Right lobe of liver (tissue), 6 donors: ENCODE data around the gene LY6G6C. TPM values are rescaled to one million over a fixed set of nuclear protein-coding genes. Genes with fewer than 3 reads are reported as not detected.

Experiments used
- ATAC-seq, 4 donors: fragments of 200-7000 bp; cut with Tn5 transposase; one replicate each; pipeline ENCODE4 v1.9.1; 2020; ENCODE audit warnings: mild to moderate bottlenecking in 4 of 4, moderate library complexity in 4 of 4
- DNase-seq, 3 donors: peaks; one replicate each; pipeline ENCODE4 v3.0.0-alpha.2; 2020
- H3K27ac ChIP-seq, 3 donors: fragments of 200-600 bp; one replicate each; pipeline ENCODE4 v1.8.0; 2022
- H3K27me3 ChIP-seq, 2 donors: fragments of 200-600 bp; one replicate each; pipeline ENCODE4 v1.8.0; 2022
- H3K36me3 ChIP-seq, 4 donors: fragments of 200-600 bp; sonication (generic) in 1 of 4; one replicate each; pipeline versions ENCODE4 v1.5.1 to v1.8.0; 2017 to 2022; ENCODE audit warnings: control low read depth in 1 of 4
- H3K4me1 ChIP-seq, 4 donors: fragments of 200-600 bp; sonication (generic) in 1 of 4; one replicate each; pipeline versions ENCODE4 v1.5.1 to v1.8.0; 2017 to 2022; ENCODE audit warnings: control low read depth in 1 of 4
- H3K4me3 ChIP-seq, 3 donors: fragments of 200-600 bp; one replicate each; pipeline ENCODE4 v1.8.0; 2022
- H3K9me3 ChIP-seq, 4 donors: fragments of 200-600 bp; sonication (generic) in 1 of 4; one replicate each; pipeline versions ENCODE4 v1.5.1 to v1.8.0; 2017 to 2022; ENCODE audit warnings: control low read depth in 1 of 4
- POLR2A ChIP-seq: fragments of 450-650 bp; IDR thresholded peaks from one replicate; pipeline ENCODE4 v1.6.1; 2017; ENCODE audit warnings: antibody characterized with exemption, mild to moderate bottlenecking
- WGBS: methylation state at CpG from one replicate; pipeline ENCODE4 v1.1.6; 2018; ENCODE audit warnings: low coverage, low lambda C conversion rate; ENCODE audit not compliant: insufficient coverage; ENCODE audit errors: missing lambda C conversion rate; 5-methylcytosine and 5-hydroxymethylcytosine counted together
- intact Hi-C, 2 donors: fragments of 100-400 bp; cut with DNase I; formaldehyde crosslinking; loops; one replicate each; pipeline versions ENCODE4 v1.11.2 to v1.14.1; 2022
- total RNA-seq, 6 experiments: library from RNA; depleted of rRNA in 2 of 6; stranded (reverse); fragments of >200 nt in 2 of 6; fragmentation: NEBNext Ultra II Directional in 3 of 6; extraction: Animal tissue kit (Norgen Biotek cat#: 25700) in 3 of 6; gene quantifications; one replicate each; pipeline versions ENCODE4 v1.1.0 to v1.2.4, GENCODE V29; 2016 to 2023
- TF ChIP-seq, protein P1 (sequence below), 4 donors: fragments of 200-600 bp in 3 of 4; fragments of 450-650 bp in 1 of 4; IDR thresholded peaks; one replicate each; pipeline versions ENCODE4 v1.5.1 to v1.8.0; 2016 to 2022; ENCODE audit warnings: antibody characterized with exemption in 4 of 4, mild to moderate bottlenecking in 2 of 4
- donor health status: DM: no; HTN: yes; CAD: no.
- donor health status: DM: no; HTN: no; CAD: no.
- donor health status: DM: no; HTN: no; CAD: no.
- donor health status: DM: no; HTN: yes; CAD: no.
- donor health status: DM: no; HTN: yes; CAD: no.

Gene LY6G6C
- total RNA-seq, 6 experiments from 2014 or later = not detected

DNA sequence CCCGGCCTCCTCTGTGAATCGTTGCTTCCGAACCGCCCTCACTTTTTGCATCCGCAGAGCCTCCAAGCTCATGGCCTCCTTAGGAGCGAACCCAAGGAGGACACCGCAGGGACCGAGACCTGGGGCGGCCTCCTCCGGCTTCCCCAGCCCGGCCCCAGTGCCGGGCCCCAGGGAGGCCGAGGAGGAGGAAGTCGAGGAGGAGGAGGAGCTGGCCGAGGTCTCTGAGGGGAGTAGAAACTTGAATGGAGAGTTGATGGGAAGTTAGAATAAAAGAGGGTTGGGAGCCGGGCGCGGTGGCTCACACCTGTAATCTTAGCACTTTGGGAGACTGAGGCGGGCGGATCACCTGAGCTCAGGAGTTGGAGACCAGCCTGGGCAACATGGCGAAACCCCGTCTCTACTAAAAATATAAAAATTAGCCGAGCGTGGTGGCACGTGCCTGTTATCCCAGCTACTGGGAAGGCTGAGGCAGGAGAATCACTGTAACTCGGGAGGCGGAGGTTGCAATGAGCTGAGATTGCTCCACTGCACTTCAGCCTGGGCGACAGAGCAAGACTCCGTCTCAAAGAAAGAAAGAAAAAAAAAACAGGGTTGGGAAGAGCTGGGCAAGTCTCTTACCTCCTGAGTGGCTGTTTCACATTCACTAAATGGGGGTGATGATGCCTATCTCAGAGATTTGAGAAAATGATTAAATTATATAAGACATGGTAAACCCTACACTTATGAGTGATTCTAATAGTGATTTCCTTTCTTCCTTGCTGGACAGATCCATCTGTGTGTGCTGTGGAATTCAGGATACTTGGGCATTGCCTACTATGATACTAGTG, 19.1 kb upstream of the LY6G6C start:
- peak overlapping the region; percentile 65 to 79 (median 76) for H3K4me3 ChIP-seq
- intact Hi-C loops = no loop called here
- H3K9me3 ChIP-seq = no peaks in the 10 kb centered on the region
- ATAC-seq (no peak), DNase-seq (peak in 2 of 3 donors; percentile 43 to 63)
- TF ChIP-seq POLR2A = no peak
- TF ChIP-seq, protein P1, sequence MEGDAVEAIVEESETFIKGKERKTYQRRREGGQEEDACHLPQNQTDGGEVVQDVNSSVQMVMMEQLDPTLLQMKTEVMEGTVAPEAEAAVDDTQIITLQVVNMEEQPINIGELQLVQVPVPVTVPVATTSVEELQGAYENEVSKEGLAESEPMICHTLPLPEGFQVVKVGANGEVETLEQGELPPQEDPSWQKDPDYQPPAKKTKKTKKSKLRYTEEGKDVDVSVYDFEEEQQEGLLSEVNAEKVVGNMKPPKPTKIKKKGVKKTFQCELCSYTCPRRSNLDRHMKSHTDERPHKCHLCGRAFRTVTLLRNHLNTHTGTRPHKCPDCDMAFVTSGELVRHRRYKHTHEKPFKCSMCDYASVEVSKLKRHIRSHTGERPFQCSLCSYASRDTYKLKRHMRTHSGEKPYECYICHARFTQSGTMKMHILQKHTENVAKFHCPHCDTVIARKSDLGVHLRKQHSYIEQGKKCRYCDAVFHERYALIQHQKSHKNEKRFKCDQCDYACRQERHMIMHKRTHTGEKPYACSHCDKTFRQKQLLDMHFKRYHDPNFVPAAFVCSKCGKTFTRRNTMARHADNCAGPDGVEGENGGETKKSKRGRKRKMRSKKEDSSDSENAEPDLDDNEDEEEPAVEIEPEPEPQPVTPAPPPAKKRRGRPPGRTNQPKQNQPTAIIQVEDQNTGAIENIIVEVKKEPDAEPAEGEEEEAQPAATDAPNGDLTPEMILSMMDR (IDR thresholded peaks at IDR 0.05) = no peak
- WGBS = 23% methylated on average over 24 of the region's 29 CpGs
- peak overlapping the region; percentile 16 to 76 (median 50) for H3K27ac ChIP-seq
- no peaks in the 10 kb centered on the region for H3K27me3 ChIP-seq
- H3K36me3 ChIP-seq = no peaks in the 10 kb centered on the region
- H3K4me1 ChIP-seq = peaks cover 0 to 37% (median 5%) of the 10 kb centered on the region in 4 donors

DNA sequence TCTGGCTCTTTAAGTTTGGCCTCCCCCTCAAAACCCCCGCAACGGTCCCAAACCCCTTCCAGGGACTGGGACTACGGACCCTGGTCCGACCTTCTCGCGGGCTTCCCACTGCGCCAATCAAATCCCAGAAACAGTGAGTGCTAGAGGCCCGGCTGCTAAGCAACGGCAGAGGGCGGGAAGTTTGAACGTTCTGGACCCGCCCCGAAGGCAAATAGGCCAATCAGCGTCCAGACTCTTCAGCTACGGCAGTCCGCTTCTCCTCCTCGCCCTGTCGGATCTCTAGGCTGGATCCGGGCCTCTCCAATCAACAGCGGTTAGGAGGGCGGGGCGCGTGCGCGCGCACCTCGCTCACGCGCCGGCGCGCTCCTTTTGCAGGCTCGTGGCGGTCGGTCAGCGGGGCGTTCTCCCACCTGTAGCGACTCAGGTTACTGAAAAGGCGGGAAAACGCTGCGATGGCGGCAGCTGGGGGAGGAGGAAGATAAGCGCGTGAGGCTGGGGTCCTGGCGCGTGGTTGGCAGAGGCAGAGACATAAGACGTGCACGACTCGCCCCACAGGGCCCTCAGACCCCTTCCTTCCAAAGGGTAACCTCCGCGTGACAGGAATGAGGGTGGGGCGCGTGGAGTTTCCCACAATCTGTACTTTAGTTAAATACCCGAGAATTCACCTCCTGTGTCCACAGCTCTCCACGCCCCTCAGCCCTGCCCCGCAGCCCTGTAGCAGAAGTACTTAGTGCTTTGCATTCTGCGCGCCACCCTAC, 18.3 kb upstream of the LY6G6C start, which contains the start of gene MSH5:
Gene MSH5 (plus strand): TSS at position 367 of the 758 bp plus-strand sequence. CDS start 462 bp downstream, outside the sequence.
- H3K9me3 ChIP-seq = no peaks in the 10 kb centered on the region
- no peaks in the 10 kb centered on the region for H3K36me3 ChIP-seq
- peak within 1 kb of the TSS; percentile 87 to 97 (median 93) for H3K27ac ChIP-seq
- peaks cover 0 to 42% (median 5%) of the 10 kb centered on the region in 4 donors for H3K4me1 ChIP-seq
- peak; percentile 50 for TF ChIP-seq POLR2A
- TF ChIP-seq, protein P1 (IDR thresholded peaks at IDR 0.05) = no peak
- ATAC-seq = peak; percentile 76 to 92 (median 87)
- peak; percentile 97 to 99 (median 99) for DNase-seq
- WGBS = 0% methylated on average over 44 of the region's 58 CpGs
- H3K27me3 ChIP-seq = no peaks in the 10 kb centered on the region
- H3K4me3 ChIP-seq = peak within 1 kb of the TSS; percentile 65 to 79 (median 76)
- intact Hi-C loops = no loop called here

DNA sequence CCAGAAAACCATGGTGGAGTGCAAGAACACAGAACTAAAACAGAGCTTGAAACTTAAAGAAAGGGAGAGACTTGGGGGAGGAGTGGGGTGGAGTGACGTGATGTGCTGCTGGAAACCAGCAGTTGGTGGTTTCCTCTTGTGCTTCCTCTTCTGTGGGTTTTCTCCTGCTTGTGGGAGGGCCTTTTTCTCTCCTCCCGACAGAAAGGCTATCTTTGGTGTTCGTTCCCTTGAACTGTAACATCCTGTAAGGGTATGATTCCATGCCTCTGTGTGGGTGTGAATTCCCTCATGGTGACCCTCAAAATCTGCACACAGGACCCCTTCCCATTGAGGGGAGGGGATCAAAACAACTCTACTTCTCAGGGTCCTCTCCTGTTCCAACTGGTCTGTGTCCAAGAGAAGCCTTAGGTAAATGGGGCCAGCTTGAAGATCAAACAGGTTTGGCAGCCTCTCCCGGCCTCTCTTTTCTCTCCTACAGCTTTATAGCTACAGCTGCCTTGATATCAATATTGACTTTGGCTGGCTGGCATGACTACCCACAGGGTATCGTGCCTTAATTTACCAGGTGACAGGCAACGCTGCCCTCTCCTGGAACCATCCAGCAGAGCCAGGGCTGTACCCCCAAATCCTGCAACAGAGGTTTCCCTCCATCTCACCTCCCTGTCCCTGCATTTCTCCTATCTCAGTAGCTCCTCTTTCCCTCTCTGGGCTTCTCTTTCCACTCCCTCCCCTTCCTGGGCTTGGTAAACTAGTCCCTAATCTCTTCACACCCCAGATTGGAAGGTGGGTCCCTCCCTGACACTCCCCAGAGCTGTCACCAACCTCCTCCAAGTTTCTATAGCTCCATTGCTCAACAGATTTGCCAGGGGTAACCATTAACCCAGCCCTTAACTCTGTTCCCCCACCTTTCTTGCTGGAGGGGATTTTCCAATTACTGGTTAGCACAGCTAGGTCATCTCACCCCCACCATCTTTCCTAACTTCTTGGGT, 16.7 kb upstream of the LY6G6C start:
- TF ChIP-seq, protein P1 (IDR thresholded peaks at IDR 0.05) = peak in 3 of 4 donors; percentile 2 to 39 (median 9)
- TF ChIP-seq POLR2A = no peak
- Histone ChIP-seq H3K9me3 (no peaks in the 10 kb centered on the region), H3K4me3 (peak overlapping the region in 1 of 3 donors; percentile 65), H3K27me3 (no peaks in the 10 kb centered on the region), H3K27ac (peak overlapping the region; percentile 87 to 97 (median 93)), H3K36me3 (peaks cover 0 to 8% (median 4%) of the 10 kb centered on the region in 4 donors), H3K4me1 (peaks cover 0 to 42% (median 5%) of the 10 kb centered on the region in 4 donors)
- WGBS = 2% methylated on average over 6 of the region's 6 CpGs
- peak; percentile 8 to 45 (median 27) for ATAC-seq
- DNase-seq = peak; percentile 62 to 68 (median 63)
- intact Hi-C loops = no loop called here
